ENCODE results near the gene EXOSC9.
A peak's percentile ranks its signal among the peaks of the same experiment; 100 is the strongest.

Gene EXOSC9

DNA sequence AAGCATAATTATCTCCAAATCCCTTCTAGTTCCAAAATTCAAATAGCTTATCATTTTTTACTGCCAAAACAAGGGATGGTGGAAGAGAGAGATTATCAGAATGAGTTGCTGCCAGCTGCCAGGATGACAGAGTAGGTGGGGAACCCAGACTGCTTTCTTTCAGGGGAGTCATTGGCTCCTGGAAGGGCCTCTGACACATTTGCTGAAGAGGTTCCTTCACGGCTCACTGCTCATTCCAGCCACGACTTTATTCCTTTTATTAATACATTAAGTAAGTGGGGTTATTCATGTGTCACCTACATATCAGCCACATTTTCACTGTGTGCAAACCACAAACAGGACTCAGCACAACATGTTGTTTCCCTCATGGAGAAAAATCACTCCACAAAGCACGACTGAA is 23.5 kb upstream of the EXOSC9 start:
- no peak for TF ChIP-seq POLR2A (IDR thresholded peaks at IDR 0.05; ENCODE audit: low read length)
- no peak for TF ChIP-seq GATA1 (IDR thresholded peaks at IDR 0.05; ENCODE audit: low read depth, low read length)
- peak; percentile 81 to 87 for DNase-seq

DNA sequence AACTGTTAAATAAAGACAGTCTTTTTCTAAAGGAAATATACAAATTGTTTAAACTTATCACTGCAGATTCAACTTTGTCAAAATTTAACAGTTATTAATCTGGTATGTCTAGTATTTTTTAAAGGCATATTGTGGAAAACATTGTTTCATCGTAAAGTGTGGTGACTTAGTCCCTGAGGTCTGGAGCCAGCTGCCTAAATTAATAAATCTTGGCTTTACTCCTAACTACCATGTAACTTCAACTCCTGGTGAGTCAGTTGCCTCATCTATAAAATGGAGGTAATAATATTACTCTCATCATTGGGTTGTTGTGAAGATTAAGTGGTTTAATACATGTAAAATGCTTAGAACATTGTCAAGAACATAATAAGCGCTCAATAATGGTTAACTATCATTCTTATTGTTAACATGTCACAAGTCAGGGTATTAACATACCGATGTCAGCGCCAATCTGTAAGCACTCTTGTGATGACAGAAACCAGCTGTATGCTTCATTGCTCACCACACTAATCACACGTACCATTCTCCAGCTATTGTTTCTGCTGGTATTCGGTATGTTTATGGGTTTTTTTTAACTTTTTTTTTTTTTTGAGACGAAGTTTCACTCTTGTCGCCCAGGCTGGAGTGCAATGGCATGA is 22.0 kb upstream of the EXOSC9 start:
- no peak for TF ChIP-seq POLR2A (IDR thresholded peaks at IDR 0.05; ENCODE audit: low read length)
- no peak for TF ChIP-seq GATA1 (IDR thresholded peaks at IDR 0.05; ENCODE audit: low read depth, low read length)
- no peak for DNase-seq

DNA sequence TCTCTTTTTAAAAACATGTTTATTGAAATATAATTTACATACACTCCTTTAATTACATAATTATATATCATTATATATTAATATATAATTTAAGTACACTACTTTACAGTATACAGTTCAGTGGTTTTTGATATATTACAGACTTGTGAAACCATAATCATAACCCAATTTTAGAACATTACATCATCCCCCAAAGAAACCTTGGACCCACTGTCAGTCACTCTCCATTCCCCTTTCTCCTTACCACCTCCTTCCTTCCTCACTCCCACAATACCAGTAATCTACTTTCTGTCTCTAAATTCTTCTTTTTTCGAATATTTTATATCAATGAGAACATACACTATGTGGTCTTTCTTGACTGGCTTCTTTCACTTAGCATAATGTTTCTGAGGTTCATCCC is 17.9 kb upstream of the EXOSC9 start:
- peak in 1 of 2 experiments; percentile 55 for DNase-seq
- no peak for TF ChIP-seq POLR2A (IDR thresholded peaks at IDR 0.05; ENCODE audit: low read length)
- TF ChIP-seq GATA1 (IDR thresholded peaks at IDR 0.05; ENCODE audit: low read depth, low read length): no peak

DNA sequence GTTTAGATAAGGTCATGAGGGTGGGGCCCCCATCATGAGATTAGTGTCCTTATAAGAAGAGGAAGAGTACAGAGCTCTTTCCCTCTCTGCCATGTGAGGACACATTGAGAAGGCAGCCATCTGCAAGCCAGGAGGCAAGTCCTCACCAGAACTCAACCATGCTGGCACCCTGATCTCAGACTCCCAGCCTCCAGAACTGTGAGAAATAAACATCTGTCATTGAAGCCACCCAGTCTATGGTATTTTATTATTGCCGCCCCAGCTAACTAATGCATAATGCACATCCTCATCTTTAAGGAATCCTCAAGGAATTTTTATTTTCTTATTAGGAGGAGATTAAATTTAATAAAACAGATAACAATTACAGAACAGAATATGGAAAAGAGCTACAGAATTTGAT is 16.7 kb upstream of the EXOSC9 start:
- DNase-seq: no peak
- TF ChIP-seq POLR2A (IDR thresholded peaks at IDR 0.05; ENCODE audit: low read length) (no peak), GATA1 (IDR thresholded peaks at IDR 0.05; ENCODE audit: low read depth, low read length) (no peak)

DNA sequence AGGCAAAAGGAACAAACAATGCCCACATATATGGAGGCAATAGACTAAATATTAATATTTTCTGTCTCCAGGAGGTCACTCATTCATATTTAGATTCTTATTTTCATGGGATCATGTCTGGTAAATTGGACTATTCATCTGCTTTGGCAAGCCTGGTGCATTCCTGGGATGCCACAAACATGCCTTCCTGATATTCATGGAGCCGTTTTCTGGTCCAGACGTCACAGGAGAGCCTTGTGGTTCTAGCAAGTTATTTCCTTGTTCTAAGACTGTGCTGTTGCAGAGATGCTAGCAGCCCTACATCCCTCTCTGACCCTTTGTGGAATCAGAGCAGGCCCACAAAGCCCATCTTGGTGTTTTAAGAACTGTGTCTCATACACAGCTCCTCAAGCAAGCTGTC is 16.1 kb upstream of the EXOSC9 start:
- no peak for DNase-seq
- TF ChIP-seq GATA1 (IDR thresholded peaks at IDR 0.05; ENCODE audit: low read depth, low read length) (no peak), POLR2A (IDR thresholded peaks at IDR 0.05; ENCODE audit: low read length) (no peak)

DNA sequence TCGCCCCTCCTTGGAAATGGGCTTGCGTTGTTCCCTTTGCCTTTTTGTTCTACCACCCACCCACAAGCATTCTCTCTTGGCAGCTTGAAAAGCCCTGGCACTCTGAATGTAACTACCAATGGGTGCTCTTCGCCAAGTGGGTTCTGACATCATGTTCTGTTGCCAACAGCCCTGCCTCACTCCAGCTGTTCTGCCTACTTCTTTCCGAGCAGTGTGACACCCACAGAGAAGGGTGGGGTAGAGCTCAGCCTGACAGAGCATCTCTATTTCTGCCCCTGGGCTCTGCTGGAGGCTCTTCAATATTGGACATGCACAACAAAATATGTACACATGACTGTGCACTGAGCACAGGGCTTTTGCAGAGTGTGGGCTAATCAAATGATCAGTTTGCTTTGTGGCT is 15.6 kb upstream of the EXOSC9 start:
- TF ChIP-seq POLR2A (IDR thresholded peaks at IDR 0.05; ENCODE audit: low read length): no peak
- TF ChIP-seq GATA1 (IDR thresholded peaks at IDR 0.05; ENCODE audit: low read depth, low read length): no peak
- peak in 1 of 2 experiments; percentile 57 for DNase-seq

DNA sequence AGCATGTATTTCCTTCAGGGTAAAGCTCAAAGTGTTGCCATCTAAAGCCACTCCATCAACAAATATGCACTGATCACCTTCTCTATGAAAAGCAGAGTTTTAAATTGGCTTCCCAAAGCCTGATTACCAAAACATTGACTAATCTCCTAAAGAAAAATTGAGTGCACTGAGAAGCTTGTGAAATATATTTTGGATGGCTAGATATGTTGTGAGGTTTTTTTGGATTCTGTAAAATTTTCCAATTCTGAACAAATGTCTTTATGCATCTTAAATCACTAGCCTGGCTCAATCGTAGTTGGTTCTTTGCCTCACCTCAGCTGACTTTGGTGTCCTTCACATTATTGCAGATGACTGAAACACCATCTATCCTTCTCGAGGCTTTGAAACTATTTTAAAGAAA is 14.9 kb upstream of the EXOSC9 start:
- TF ChIP-seq GATA1 (IDR thresholded peaks at IDR 0.05; ENCODE audit: low read depth, low read length) (no peak), POLR2A (IDR thresholded peaks at IDR 0.05; ENCODE audit: low read length) (no peak)
- no peak for DNase-seq

DNA sequence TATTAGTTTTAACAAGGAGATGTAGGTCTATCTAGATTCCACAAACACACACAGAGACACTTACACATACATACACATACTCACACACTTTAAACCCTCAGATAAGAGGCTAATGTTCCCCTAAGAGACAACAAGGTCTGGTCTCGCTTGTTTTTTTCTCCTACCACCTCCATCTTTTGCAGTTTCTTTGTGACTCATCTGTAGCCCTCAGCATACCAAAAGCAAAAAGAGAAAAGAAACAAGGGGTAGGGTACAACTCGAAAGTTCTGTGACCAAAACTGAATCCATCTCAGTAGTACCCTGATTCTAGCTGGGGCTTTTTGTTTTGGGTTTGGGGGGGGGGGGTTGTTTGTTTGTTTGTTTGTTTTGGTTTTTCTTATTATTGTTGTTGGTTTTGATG is 12.2 kb upstream of the EXOSC9 start:
- no peak for TF ChIP-seq POLR2A (IDR thresholded peaks at IDR 0.05; ENCODE audit: low read length)
- no peak for TF ChIP-seq GATA1 (IDR thresholded peaks at IDR 0.05; ENCODE audit: low read depth, low read length)

DNA sequence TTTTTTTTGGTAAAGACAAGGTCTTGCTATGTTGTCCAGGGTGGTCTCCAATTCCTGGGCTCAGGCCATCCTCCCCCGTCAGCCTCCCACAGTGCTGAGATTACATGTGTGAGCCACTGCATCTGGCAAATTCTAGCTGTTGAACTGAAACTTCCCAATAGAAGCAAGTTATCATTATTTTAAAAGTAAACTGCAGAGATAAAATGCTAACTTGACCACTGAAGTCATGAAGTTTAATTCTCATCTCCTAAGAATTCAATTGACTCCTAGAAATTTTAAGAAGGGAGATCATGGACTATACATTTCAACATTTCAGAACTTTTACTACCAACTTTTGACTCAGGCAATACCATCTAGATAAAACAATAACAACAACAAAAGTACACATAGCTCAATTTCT is 11.7 kb upstream of the EXOSC9 start:
- TF ChIP-seq GATA1 (IDR thresholded peaks at IDR 0.05; ENCODE audit: low read depth, low read length): no peak
- no peak for TF ChIP-seq POLR2A (IDR thresholded peaks at IDR 0.05; ENCODE audit: low read length)
- DNase-seq: no peak

More for the DNA sequence above, 12.2 kb upstream of the EXOSC9 start:
- DNase-seq: no peak

DNA sequence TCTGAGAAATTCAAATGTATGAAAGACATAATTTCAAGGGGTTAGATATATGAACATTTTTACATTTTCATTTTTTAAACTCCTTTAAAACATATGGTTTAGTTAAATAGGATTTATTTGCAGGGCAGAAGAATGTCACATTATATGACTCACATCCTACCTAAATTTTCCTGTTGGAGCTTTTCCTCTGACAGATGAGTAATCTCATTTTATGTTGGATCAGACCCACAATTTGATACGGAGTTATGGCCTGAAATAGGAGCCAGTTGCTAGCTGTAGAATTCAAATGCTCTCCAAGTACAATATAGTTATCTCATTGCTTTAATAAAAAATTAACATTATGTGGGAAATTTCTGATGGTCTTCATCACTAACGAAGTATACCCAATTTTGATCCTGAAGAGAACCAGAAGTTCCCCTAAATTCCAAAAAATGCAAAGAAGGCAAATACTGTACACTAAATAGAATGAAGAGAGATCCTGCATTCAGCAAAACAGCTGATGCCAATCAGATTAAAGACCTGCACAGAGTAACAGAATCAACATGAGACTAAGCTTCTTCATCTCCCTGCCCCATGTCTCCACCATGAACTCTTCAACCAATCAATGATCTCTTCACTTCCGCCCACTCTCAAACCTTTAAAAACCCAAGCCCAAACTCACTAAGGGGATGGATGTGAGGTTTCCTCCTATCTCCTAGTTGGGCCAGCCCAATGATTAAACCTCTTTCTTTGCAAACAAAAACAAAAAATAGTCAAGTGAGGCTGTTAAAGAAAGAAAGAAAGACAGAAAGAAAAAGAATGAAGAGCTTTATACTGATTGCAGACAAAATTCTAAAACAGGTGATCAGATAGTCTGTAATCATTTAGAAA is 10.9 kb upstream of the EXOSC9 start:
- DNase-seq: peak; percentile 74 to 76
- TF ChIP-seq GATA1 (IDR thresholded peaks at IDR 0.05; ENCODE audit: low read depth, low read length): no peak
- TF ChIP-seq POLR2A (IDR thresholded peaks at IDR 0.05; ENCODE audit: low read length): no peak

DNA sequence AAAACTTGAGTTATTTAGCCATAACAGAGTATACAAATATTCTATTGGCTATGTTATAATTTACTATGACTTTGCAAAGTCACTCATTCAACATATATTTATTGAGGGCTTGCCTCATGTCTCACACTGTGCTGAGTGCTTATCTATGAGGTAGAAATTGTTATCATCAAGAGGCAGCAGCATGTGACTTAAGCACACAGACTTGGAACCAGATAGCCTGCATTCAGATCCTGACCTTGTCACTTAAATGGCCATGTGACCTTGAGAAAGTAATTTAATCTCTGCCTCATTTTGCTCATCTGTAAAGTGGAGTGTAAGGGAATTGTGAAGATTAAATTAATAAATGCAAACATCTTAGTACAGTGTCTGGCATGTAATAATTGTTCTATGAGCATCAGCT is 10.1 kb upstream of the EXOSC9 start:
- DNase-seq: peak; percentile 92 to 98
- TF ChIP-seq POLR2A (IDR thresholded peaks at IDR 0.05; ENCODE audit: low read length) (peak; percentile 32), GATA1 (IDR thresholded peaks at IDR 0.05; ENCODE audit: low read depth, low read length) (peak; percentile 87)

DNA sequence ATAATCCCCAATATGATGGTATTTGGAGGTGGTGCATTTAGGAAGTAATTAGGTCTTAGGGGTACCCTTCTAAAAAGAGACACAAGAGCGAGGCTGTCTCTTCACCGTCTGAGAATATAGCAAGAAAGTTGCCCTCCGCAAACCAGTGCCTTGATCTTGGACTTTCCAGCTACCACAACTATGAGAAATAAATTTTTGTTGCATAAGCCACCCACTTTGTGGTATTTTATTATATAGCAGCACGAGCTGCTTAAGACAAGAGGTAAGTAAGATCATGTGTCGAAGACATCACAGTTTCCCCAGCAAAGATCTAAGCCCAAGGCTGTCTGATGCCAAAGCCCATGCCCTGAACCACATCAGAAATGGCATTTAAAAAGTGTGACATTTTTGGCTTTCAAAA is 9.6 kb upstream of the EXOSC9 start:
- TF ChIP-seq GATA1 (IDR thresholded peaks at IDR 0.05; ENCODE audit: low read depth, low read length) (no peak), POLR2A (IDR thresholded peaks at IDR 0.05; ENCODE audit: low read length) (no peak)
- DNase-seq: peak in 1 of 2 experiments; percentile 50

DNA sequence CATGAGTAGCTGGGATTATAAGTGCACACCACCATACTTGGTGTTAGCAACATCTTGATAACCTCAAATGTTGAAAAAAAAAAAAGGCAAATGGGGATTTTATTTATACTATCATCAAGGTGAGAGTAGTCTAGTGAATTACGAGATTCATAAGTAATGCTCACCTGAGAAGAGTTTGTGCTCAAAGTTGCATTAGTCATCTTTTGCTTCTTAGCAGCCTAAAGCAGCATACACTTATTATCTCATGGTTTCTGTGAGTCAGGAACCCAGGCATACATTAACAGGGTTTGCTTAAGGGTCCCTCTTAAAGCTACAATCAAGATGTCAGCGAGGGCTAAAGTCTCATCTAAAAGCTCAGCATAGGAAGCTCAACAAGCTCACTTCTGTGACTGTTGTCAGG is 8.2 kb upstream of the EXOSC9 start:
- TF ChIP-seq GATA1 (IDR thresholded peaks at IDR 0.05; ENCODE audit: low read depth, low read length): no peak
- no peak for TF ChIP-seq POLR2A (IDR thresholded peaks at IDR 0.05; ENCODE audit: low read length)
- peak; percentile 58 to 69 for DNase-seq

DNA sequence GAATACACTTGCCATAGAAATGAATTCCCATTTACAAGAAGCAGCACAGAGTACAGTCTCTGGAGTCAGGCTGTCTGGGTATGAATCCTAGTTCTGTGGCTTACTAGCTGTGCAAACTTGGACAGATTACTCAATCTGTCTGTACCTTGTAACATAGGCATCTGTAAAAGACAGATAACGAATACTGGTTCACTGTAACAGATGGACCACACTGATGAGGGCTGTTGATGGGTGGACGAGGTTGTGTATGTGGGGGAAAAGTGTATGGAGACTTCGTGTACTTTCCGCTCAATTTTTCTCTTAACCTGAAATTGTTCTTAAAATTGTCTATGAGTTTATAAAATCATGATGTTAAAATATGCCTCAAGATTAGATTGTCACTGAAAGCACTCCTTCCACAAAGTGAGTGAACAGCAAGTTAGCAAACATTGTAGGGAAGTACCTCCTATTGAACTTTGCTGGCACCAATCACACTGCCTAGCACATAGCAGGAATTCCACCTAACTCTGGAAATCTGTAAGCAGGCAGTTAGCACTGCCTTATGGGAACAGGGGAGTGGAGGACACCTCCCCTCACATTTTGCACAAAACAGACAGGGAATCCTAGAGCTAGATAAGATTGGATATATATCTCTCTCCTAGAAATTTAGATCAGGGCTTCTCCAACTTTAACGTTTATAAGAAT is 6.5 kb upstream of the EXOSC9 start:
- peak; percentile 94 to 97 for DNase-seq
- TF ChIP-seq GATA1 (IDR thresholded peaks at IDR 0.05; ENCODE audit: low read depth, low read length): peak; percentile 90
- TF ChIP-seq POLR2A (IDR thresholded peaks at IDR 0.05; ENCODE audit: low read length): peak; percentile 23

Data from erythroblast (primary cell).